Activated T-cell treated with anti-CD3 and anti-CD28 coated beads for 4 hours (primary cell): Measurements from ENCODE around the gene MYDGF.

ENCODE experiments used
- DNase-seq: peaks from one replicate; pipeline ENCODE4 v3.0.0-alpha.2; 2020

MYDGF gene

DNA sequence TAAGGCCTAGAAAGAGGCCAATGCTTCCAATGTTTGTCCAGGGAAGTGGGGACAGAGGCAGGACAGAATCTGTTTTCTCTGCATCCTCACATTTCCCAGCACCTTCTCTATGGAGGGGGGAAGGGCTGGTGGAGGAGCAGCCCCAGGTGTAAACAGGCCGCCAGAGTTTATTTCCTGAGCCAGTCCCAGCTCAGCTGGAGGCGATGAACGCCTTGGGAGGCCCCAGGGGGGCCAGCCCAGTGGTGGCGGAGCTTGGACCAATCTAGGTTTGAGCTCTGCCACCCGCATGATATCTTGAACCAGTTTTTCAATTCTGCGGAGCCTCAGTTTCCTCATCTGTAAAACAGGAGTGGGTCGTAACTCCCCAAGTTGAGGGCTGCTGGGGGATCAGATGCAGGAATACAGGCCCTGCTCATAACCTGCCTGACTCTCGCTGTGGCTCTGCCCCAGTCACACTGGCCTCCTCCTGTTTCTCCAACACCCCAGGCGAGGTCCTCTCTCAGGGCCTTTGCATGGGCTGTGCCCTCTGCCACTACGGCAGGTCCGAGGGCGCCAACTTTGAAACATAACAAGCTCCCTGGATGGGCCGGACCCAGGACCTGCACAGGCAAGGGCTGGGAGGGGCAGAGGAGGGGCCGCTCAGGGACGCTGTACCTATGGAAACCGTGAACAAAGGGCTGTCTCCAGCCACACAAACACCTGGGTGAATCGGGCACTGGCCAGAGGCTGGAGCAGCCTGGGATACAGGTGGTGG, 29.7 kb downstream of the MYDGF start:
- DNase-seq = no peak

DNA sequence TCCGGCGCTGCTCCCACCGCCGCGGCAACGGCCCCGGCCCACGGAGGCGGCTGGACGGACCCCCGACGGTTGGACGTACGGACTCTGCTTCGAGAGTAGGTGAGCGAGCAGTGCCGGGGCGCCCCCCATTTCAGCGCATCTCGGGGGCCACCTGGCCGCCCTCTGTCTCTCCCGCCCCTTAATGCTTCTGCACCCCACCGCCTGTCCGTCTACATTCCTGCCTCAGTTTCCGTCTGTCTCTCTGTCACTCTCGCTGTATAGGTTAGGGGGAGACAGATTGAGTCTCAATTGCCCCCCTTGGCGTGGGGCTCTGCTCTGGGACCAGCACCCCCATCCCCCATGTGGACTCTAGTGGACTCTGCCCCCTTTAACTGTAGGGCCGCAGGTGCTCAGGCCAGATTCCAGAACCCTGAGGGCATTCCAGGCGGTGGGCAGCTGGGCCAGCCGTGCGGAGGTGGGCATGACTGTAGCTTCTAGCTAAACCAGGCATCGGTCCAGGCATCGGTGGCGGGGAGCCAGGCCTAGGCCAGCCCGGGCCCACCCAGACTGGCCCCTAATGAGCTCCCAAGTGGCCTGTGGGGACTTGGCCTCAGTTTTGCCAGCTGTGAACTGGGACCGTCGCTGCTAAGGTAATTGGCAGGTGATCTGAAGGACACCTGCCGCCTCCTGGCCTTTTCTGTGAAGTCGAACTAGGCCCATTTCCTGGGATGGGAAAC, 30.5 kb downstream of the MYDGF start:
- no peak for DNase-seq

DNA sequence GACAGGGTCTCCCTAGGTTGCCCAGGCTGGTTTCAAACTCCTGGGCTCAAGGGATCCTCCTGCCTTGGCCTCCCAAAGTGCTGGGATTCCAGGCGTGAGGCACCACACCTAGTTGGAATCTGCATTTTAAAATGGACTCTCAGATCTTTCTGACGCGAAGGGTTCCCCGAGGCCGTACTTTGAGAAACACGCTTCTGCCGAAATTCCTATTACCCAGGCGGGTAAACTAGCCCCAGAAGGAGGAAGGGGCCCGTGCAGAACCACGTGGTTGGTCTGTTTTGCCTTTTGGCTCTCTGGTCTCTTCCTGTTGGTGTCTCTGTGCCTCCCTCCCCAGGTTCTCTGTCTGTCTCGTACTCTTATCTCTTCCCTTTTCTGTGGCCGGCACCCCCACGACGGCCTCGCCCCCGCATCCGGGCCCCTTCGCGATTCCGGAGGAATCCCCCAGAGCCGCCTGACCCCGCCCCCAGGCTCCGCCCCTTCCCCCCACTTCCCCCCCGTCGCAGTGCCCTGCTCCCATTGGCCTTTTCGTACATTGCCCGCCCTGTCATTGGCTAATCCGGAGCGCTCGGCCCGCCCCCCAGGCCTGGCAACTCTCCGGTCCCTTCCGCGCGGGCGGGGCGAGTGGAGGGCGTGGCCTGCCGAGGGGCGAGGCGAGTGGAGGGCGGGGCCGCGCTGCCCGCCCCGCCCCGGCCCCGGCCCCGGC, 31.2 kb downstream of the MYDGF start, which contains the start of gene TNFAIP8L1:
TNFAIP8L1 (plus strand) TSS at position 689 of the 703 bp plus-strand sequence. CDS start 12,354 bp downstream, outside the sequence.
- DNase-seq = peak; percentile 99

DNA sequence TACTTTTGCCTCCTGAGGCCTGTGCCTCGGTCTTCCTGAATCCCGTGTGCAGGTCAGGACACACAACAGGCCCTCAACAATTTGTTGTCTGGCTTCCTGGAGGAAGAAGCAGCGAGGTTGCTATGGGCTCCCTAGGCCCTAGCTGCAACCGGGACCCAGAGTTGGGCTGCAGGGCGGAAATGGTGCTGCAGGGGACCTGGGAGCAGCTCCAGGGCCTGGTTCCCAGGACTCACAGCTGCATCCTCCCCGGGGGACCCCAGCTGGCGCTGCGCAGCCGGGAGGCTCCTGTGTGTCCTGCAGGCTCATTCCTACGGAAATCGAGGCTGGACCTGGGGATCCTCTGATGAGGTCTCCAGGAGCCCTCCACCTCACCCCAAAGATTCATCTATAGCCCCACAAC, 31.8 kb downstream of the MYDGF start:
- DNase-seq = no peak

DNA sequence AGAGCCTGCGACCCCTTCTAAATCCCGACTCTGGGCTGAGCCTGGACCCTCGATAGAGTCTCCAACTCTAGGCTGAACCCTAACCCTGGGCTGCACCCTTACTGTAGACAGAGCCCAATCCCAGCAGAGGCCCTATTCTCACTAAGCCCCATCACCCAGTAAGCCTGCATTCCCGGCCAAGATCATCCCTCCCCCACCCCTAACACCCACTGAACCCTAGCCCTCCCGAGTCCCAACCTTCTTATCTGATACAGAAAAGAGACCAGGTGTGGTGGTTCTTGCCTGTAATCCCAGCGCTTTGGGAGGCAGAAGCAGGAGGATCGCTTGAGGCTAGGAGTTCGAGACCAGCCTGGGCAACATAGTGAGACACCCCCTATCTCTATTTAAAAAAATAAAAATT, 33.4 kb downstream of the MYDGF start:
- no peak for DNase-seq

DNA sequence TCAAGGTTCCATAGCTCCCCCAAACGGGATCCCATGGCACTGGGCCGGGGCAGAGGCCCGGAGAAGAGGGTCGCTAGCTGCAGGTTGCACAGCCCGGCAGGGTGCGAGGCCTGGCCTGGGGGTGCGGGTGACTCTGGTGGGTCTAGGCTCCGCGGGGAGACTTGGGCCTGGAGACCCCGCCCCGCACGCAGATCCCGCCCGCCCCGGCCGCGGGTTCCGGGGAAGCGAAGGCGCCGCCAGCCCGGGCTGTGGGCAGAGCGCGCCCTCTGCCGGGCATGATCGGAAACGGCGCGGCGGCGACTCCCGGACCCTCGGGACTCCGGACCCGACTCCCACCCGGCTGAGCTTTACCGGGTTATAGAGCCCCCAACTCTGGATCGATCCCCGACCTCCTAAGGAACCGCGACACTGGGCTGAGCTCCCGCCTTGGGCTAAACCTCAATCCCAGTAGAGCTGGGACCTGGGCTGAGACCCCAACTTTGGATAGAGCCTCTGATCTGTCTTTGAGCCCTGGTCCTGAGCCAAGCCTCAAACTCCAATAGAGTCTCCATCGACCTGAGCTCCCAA, 33.9 kb downstream of the MYDGF start:
- DNase-seq = peak; percentile 68

DNA sequence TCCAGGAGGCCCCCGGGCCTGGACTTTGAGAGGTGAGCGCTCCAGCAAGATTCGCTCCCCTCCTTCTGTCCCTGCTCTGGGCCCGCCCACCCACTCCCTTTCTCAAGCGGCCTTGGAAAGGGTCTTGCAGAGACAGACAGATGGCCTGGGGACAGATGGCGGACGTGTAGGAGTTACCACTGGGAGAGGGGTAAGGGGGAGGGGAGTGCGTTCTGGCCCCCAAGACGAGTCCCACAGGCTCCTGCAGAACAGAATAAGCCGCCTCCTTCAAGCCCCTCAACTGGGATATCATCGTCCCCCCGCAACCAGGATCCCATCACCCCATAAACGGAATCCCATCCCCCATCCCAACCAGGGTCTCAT, 34.4 kb downstream of the MYDGF start:
- DNase-seq = no peak

DNA sequence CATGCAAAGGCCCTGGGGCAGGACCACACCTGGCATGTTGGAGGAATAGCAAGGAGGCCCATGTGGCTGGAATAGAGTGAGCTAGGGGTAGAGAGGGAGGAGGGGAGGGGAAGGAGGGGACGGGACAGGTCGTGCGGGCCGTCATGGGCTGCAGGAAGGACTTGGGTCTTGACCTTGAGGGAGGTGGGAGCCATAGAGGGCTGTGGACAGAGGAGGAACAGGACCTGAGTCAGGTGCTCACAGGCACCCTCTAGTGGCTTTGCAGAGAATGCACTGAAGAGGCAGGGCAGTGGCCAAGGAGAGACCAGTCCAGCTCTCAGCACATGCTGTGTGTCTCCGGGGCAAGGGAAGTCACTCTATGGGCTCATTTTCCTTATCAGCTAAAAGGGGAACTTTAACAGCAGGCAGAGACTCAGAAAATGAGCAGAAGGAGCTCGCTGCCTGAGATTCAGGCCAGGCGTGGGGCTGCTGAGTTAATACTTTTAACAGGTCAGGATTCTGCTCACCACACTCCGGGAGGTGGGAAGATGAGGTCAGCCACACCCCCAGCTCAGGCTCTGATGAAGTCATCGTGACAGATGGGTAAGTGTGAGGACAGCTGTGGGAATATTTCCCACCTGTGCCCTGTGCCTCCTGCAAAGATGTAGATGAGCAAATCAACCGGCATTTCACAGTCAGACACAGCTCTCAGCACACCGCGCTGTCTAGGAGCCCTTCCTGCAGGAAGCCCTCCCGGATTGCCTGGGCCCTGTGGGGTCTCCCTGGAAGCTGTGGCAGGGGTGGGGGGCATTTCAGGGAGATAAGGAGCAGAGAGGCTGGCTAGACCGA, 36.8 kb downstream of the MYDGF start:
- DNase-seq = no peak

DNA sequence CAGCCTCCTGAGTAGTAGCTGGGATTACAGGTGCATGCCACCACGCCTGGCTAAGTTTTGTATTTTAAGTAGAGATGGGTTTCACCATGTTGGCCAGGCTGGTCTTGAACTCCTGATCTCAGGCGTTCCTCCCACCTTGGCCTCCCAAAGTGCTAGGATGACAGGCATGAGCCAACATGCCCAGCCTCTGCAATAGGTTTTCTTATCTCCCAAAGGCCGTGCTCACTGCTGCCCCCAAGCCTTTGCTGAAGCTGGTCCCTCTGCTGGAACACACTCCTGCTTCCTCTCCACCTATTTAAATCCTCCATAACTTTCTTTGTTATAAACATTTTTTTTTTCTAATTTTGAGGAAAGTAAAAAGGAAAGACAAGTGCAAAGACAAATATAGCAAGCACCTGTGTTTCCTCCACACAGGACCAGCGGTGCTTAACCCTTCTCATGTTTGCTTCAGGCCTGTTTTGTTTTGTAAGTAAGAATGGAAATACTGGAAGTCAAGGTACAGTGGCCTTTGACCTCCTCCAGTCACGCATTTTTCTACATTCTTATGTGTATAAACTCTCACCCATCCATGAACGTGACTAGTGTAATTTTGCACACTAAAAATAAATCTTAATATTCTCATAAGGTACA, 45.3 kb downstream of the MYDGF start:
- DNase-seq = no peak

DNA sequence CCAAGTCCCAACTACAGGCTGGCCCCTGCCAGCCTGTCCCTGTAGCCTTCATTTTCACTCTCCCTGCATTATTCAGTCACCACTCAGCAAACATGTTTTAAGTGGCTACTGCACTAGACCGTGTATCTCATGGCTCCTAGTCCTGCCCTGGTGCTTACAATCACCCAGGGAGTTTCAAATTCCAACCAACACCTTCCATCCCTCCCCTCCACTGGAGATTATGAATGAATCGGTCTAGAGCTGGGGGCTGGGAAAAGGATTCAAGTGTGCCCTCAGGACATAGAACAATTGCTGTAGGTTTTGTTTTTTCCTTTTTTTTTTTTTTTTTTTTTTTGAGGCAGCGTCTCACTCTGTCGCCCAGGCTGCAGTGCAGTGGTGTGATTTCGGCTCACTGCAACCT, 45.8 kb downstream of the MYDGF start:
- no peak for DNase-seq

DNA sequence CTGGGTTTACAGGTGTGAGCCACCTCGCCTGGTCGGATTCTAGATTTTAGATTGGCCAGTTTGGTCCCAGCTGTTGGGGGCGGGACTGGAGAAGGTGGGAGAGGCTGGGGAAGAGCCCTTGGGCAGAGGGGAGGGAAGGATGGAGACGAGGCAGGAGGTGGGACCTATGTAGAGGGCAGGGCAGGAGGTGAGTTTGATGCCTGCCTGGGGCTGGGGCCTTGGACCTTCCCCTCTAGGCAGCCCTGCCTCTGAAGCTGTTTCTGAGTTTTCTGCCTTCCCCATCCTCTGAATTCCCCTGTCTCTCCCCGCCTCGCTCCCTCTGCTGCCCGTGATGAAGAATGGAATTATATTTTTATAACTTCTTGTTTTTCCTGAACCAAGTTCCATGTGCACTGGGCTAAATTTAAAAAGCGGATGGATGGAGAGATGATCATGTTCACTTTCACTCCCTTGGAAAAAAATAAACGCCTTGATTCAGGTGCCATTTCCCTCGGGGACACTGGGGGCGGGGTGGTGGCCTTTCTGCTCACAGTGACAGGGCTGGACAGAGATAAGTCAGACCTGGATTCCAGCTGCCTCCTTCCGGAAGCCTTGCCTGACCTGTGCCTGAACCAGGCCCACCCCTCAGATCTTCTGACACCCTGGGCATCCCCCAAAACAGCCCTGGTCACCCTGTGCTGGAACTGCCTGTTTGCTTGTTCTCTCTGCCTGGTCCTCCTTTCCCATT, 47.3 kb downstream of the MYDGF start:
- no peak for DNase-seq

DNA sequence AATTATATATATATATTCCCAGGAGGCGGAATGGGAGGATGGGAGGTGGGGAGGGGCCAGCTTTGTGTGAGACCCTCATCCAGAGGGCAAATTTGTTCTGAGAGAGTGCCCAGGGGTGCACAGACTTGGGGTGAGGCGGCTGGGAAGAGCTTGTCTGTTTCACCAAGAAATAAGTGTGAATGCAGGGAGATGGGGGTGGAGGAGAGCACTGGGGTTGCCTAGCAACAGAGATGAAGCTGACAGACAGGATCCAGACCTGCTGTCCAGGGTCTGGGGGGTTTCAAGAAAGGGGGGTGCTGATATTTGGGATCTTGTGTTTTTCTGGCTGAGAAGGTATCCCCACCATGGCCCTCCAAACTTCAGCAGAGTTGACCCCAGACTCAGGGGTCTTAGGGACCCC, 49.5 kb downstream of the MYDGF start:
- DNase-seq = no peak

DNA sequence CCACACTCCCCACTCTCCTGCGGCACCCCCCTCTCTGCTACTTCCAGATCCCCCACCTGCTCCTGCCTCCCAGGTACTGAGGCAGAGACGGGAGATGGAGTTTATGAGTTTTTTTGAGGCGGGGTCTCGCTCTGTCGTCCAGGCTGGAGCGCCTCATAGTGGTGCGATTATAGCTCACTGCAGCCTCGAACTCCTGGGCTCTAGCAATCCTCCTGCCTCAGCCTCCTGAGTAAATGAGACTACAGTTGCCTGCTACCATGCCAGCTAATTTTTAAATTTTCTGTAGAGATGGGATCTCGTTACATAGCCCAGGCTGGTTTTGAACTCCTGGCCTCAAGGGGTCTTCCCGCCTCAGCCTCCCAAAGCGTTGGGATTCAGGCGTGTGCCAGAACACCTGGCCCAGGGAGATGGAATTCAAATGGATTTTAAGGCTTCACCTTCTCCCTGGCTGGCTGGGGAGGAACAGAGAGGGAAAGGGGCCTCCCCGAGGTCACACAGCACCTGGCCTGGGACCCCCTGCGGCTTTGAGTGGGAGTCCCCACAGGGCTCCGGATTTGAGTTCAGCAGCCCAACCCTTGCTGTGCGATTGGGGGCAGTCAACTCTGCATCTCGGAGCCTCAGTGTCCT, 50.4 kb downstream of the MYDGF start:
- DNase-seq = no peak

DNA sequence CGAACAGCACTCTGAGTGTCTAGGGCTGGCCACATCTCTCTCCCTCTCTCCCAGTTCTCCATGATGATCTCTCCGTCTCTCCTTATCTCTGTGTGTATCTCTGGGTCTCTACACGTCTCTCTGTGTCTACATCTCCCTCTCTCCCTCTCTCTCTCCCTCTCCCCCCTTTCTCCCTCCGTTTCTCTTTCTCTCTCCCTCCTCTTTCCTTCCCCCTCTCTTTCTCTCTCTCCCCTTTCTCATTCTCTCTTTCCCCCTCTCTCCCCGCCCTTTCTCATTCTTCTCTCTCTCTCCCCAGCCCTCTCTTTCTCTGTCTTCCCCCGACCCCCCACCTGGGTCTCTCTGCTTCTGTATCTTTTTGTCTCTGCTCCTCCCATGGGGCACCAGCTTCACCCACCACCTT, 52.1 kb downstream of the MYDGF start:
- no peak for DNase-seq

DNA sequence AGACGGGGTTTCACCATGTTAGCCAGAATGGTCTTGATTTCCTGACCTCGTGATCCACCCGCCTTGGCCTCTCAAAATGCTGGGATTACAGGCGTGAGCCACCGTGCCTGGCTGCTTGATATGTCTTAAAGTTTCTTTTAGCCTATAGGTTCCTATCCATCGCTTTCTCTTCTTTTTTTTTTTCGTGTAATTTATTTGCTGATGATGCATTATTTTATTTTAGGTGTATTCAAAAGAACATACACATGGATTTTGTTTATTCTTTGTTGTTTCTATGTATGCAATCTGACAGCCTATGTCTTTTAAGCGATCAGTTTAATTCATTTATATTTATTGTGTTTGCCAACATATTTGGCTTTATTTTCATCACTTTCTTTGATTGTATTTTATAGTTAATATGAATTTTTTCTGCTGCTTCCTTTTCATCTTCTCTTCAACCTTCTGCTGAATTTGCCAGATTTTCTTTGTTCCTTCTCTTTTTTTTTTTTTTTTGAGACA, 56.8 kb downstream of the MYDGF start:
- no peak for DNase-seq

DNA sequence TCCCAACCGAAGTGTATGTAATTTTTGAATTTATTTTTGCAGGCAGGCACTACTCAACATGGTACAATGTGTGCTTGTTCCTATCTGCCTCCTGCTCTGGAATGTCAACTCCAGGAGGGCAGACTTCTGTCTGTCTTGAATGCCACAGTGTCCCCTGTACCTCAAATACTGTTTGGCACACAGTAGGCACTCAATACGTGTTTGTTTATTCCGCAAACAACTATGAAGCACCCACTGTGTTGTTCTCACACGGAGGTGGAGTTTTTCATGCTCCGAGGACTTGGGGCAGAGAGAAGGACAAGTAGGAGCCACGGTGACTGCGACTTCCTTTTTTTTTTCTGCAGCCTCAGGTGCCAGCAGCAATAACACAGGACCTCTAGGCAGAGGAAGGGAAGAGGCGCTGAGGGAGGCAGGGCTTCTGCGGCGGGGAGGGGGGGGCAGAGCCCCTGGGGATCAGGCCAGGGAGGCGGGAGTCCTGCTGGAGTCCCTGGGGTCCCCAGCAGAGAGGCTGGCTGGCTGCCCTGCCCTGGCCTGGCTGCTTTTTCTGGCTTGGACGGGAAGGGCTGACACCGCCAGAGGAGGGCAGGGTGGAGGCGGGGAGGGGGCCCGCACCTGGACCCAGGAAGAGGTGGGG, 60.1 kb downstream of the MYDGF start:
- DNase-seq = no peak
